GM19043 (cell line): ENCODE results near the gene PFN3.

Source experiments
- ATAC-seq: cut with Tn5 transposase; IDR thresholded peaks from one replicate; pipeline ENCODE4 v1.9.1; 2021; ENCODE audit warnings: low read depth; ENCODE audit not compliant: unreplicated experiment

Gene PFN3

GRCh38 chr5:177402271-177403043 is 2.0 kb upstream of the PFN3 start:
- ATAC-seq, result no peak

GRCh38 chr5:177397875-177398390 is 2.5 kb downstream of the PFN3 start:
- no peak for ATAC-seq

- no peak for ATAC-seq
Observed at GRCh38 chr5:177396807-177397206, 3.7 kb downstream of the PFN3 start.

DNA sequence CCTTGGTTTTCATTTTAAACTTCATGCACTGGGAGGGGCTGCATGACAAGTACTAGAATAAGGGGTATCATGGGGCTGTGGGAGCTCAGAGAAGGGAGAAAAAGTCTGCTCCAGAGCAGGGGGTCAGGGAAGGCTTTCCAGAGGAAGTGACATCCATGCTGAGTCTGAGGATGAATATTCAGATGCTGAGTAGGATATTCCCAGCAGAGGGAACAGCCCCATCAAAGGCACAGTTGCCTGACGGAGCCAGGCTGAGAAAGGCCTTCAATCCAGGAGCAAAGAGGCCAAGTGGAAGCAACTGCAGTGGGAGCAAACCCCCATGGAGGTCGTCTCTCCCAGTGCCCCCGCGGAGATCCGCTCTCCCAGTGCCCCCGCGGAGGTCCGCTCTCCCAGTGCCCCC is 4.4 kb downstream of the PFN3 start:
- no peak for ATAC-seq

DNA sequence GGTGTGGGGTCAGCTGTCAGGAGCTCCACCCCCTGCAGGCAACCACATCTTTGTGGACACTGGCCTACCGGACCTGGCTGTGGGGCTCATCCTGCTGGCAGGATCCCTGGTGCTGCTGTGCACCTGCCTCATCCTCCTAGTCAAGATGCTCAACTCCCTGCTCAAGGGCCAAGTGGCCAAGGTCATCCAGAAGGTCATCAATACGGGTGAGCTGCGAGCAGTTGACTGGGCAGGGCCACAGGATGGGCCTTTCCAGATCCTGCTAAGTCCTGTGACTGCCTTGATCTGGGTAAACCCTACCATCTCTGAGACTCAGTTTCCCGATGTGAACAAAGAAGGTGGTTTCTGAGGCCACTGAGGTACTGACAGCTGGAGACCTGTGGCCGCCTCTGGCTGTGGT is 6.5 kb downstream of the PFN3 start:
- ATAC-seq, result no peak

DNA sequence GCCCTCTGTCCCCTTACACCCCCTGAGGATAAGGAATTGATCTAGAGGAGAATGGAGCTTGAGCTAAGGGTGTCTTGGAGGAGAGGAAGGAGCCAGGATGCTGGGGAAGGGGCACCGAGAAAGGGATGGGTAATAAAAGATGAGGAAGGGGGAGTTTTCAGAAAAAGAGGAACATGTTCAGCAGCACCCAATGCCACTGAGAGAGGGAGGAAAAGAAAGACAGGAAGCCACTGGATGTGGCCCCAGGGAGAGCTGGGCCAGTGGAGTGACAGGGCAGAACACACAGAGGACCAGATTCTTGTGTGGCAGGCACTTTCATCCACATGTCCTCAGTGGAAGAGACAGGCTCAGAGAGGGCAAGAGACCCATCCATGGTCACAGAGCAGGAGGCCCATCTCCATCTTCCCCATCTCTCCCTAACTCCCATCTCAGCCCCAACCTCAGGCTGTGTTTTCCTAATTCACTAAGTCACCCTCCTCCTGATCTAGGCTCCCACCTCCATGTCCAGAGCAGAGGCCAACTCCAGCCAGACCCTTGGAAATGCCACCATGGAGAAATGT is 7.2 kb downstream of the PFN3 start:
- ATAC-seq, result no peak

- ATAC-seq, result no peak
Observed at GRCh38 chr5:177392765-177393164, 7.7 kb downstream of the PFN3 start.

DNA sequence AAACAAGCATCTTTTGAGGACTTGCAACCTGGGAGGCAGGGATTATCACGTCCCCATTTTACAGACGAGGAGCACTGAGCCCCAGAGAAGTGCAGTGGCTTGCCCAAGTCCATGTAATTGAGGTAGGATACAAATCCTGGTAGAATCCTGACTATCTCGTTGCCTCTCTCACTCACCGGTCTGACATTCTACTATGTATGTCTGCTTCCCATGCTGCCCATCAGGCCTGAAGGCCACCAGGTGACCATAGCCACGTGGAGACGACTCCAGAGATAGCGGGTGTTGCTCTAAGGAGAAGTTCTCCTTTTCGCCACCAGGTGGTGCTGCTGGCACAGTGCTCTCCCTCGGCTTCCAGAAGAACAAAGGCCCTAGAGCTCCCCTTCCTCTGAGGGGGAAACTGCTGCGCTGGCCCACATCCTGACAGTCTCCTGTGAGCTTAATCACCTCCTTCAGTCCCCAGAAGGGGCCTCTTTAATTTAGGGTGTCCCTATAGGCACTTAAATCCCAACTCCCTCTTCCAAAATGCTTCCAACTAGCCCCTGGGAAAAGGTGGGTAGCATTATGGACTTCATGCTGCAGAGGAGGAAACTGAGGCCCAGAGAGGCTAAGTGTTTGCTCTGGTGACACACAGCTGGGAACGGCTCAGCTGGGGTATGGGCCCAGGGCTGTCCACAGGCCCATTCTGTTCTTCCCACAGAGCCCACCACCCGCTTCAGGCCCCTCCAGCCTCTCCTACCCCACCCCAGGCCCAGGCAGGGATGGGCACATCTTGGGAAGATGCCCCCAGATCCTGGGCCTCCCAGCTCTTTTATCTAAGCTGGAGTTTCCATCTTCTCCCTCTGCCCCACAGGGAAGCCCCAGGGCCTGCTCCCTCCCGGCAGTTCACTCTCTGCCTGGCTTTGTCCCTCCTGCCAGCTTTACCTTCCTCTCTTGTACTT is 9.8 kb downstream of the PFN3 start:
- peak; percentile 56 for ATAC-seq

GRCh38 chr5:177389241-177390169 is 11.0 kb downstream of the PFN3 start:
- ATAC-seq, result no peak

DNA sequence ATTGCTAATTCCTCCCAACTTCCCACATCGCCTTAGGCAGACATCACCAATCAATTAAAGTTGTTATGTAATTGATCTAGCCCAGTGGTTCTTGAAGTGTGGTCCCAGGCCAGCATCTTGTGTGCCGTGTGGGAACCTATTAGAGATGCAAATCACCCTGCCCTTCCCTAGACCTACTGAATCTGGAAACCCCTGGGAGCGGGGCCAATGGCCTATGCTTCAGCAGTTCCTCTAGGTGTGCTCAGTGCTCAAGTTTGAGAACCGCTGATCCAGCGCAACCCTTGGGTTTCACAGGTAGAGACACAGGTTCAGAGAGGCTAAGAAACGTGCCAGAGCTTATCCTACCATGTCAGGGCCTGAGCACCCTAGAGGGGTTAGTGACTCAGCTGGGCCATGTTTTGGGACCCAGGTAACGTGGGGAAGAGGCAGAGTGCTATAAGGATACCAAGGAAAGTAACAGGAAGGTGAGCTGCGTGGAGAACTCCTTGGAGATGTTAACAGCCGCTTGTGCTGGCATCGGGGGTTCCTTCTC is 11.9 kb downstream of the PFN3 start:
- no peak for ATAC-seq

- no peak for ATAC-seq
Observed at GRCh38 chr5:177387405-177387804, 13.1 kb downstream of the PFN3 start.

- ATAC-seq, result no peak
Observed at GRCh38 chr5:177386542-177386941, 13.9 kb downstream of the PFN3 start.

DNA sequence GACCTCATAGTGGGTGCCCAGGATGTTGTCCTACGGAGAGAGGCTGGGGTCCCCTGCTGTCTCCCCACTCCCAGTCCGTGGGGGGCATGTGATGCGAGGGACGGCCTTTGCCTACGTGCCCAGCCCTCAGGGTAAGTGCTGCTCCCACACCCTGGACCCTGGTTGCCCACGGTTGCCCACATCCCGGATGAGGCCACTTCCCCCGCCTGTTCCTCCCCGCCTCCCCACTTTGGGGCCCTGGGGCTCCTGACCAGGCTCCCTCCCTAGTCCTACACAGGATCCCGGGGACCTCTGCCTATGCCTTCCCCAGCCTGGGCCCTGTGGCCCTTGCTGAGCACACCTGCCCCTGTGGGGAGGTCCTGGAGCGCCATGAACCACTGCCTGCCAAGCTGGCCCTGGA is 14.7 kb downstream of the PFN3 start:
- no peak for ATAC-seq

DNA sequence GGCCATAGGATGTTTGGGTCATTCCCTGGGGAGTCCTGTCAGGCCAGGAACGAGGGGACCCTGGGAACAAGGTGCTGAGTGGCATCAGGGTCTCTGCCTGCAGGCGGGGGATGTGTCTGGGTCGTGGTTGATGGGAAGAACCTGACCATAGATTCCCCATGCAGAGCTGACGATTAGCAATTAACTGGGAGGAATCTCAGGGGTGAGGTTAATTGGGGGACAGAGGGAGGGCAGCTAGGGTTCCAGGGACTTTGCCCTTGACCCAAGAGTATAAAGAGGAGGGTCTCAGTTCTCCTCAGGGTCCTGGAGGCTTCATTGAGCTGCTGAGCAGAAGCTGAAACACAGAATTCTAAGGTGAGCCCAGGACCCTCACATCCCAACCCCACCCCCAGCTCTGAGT is 16.3 kb downstream of the PFN3 start, which contains the start of gene SLC34A1:
Gene SLC34A1 (plus strand): TSS at position 301 of the 400 bp plus-strand sequence. CDS start 1,308 bp downstream, outside the sequence.
- ATAC-seq, result no peak

DNA sequence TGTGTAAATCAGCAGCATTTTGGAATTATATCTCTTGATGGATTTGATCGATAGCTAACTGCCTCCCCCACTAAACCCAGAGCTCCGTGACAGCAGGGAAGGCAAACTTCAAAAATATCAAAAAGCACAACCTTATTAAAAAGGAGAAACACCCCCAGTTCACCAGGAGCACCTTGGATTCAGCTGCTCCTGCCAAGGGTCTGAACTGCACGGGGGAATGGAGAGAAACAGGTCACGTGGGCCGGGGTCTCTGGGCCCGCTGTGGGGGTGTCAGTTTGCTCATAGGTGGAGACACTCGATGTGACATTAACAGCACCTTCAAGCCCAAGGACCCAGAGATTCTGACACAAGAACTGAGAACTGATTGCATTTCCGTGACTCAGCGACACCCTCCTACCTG is 17.3 kb downstream of the PFN3 start:
- no peak for ATAC-seq

GRCh38 chr5:177382423-177383029 is 17.9 kb downstream of the PFN3 start:
- no peak for ATAC-seq

DNA sequence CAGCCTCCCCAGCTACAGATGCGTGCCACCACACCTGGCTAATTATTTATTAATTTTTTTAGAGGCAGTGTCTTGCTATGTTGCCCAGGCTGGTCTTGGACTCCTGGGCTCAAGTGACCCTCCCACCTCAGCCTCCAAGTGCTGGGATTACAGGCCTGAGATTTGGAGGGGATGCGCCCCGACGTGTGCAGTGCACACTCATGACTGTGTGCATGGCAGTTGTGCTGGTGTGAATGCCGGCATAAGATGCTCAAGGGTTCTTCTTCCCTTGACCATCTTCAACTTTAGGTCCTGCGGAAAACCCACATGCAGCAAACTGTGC is 19.7 kb downstream of the PFN3 start:
- ATAC-seq, result no peak

- ATAC-seq, result peak; percentile 67
Observed at GRCh38 chr5:177378884-177379883, 21.3 kb downstream of the PFN3 start.
